ENCODE measurements around the gene TSACC.

Gene TSACC

GRCh38 chr1:156387870-156388173 is 49.5 kb downstream of the TSACC start:
- Histone ChIP-seq H3K4me1 (ENCODE audit: control insufficient read depth, insufficient read depth, low read length) (peaks cover 32% of the 10 kb centered on the region), H3K4me3 (ENCODE audit: low read depth, low read length) (peak overlapping the region; percentile 57), H3K27me3 (ENCODE audit: control insufficient read depth, insufficient read depth, low read length) (peaks cover 65% of the 10 kb centered on the region), H3K36me3 (ENCODE audit: control insufficient read depth, insufficient read depth, low read length) (no peaks in the 10 kb centered on the region), H3K27ac (ENCODE audit: low read depth, low read length) (no peak overlapping the region), H3K9me3 (ENCODE audit: control insufficient read depth, insufficient read depth, low read length) (no peaks in the 10 kb centered on the region), H3K9ac (ENCODE audit: low read depth, low read length) (no peak overlapping the region)

GRCh38 chr1:156388174-156389137 is 50.1 kb downstream of the TSACC start:
- Histone ChIP-seq H3K4me1 (ENCODE audit: control insufficient read depth, insufficient read depth, low read length) (peaks cover 37% of the 10 kb centered on the region), H3K27me3 (ENCODE audit: control insufficient read depth, insufficient read depth, low read length) (peaks cover 65% of the 10 kb centered on the region), H3K27ac (ENCODE audit: low read depth, low read length) (no peak overlapping the region), H3K4me3 (ENCODE audit: low read depth, low read length) (peak overlapping the region; percentile 57), H3K9me3 (ENCODE audit: control insufficient read depth, insufficient read depth, low read length) (no peaks in the 10 kb centered on the region), H3K36me3 (ENCODE audit: control insufficient read depth, insufficient read depth, low read length) (no peaks in the 10 kb centered on the region), H3K9ac (ENCODE audit: low read depth, low read length) (no peak overlapping the region)

- no peak overlapping the region for H3K27ac ChIP-seq (ENCODE audit: low read depth, low read length)
- H3K9ac ChIP-seq (ENCODE audit: low read depth, low read length) = no peak overlapping the region
- no peaks in the 10 kb centered on the region for H3K9me3 ChIP-seq (ENCODE audit: control insufficient read depth, insufficient read depth, low read length)
- peaks cover 37% of the 10 kb centered on the region for H3K4me1 ChIP-seq (ENCODE audit: control insufficient read depth, insufficient read depth, low read length)
- no peaks in the 10 kb centered on the region for H3K36me3 ChIP-seq (ENCODE audit: control insufficient read depth, insufficient read depth, low read length)
- peaks cover 65% of the 10 kb centered on the region for H3K27me3 ChIP-seq (ENCODE audit: control insufficient read depth, insufficient read depth, low read length)
- H3K4me3 ChIP-seq (ENCODE audit: low read depth, low read length) = no peak overlapping the region
These were observed 51.0 kb downstream of the TSACC start for GRCh38 chr1:156389311-156389710.

- no peak overlapping the region for H3K4me3 ChIP-seq (ENCODE audit: low read depth, low read length)
- no peaks in the 10 kb centered on the region for H3K9me3 ChIP-seq (ENCODE audit: control insufficient read depth, insufficient read depth, low read length)
- H3K36me3 ChIP-seq (ENCODE audit: control insufficient read depth, insufficient read depth, low read length) = no peaks in the 10 kb centered on the region
- no peak overlapping the region for H3K9ac ChIP-seq (ENCODE audit: low read depth, low read length)
- H3K27ac ChIP-seq (ENCODE audit: low read depth, low read length) = no peak overlapping the region
- peaks cover 37% of the 10 kb centered on the region for H3K4me1 ChIP-seq (ENCODE audit: control insufficient read depth, insufficient read depth, low read length)
- H3K27me3 ChIP-seq (ENCODE audit: control insufficient read depth, insufficient read depth, low read length) = peaks cover 65% of the 10 kb centered on the region
These were observed 52.4 kb downstream of the TSACC start for GRCh38 chr1:156390469-156391365.

- Histone ChIP-seq H3K4me1 (ENCODE audit: control insufficient read depth, insufficient read depth, low read length) (peaks cover 35% of the 10 kb centered on the region), H3K27me3 (ENCODE audit: control insufficient read depth, insufficient read depth, low read length) (peaks cover 59% of the 10 kb centered on the region), H3K4me3 (ENCODE audit: low read depth, low read length) (no peak overlapping the region), H3K27ac (ENCODE audit: low read depth, low read length) (no peak overlapping the region), H3K9me3 (ENCODE audit: control insufficient read depth, insufficient read depth, low read length) (no peaks in the 10 kb centered on the region), H3K9ac (ENCODE audit: low read depth, low read length) (no peak overlapping the region), H3K36me3 (ENCODE audit: control insufficient read depth, insufficient read depth, low read length) (no peaks in the 10 kb centered on the region)
These were observed 53.0 kb downstream of the TSACC start for GRCh38 chr1:156391366-156391677.

- Histone ChIP-seq H3K27me3 (ENCODE audit: control insufficient read depth, insufficient read depth, low read length) (peaks cover 55% of the 10 kb centered on the region), H3K27ac (ENCODE audit: low read depth, low read length) (no peak overlapping the region), H3K36me3 (ENCODE audit: control insufficient read depth, insufficient read depth, low read length) (no peaks in the 10 kb centered on the region), H3K9me3 (ENCODE audit: control insufficient read depth, insufficient read depth, low read length) (no peaks in the 10 kb centered on the region), H3K4me1 (ENCODE audit: control insufficient read depth, insufficient read depth, low read length) (peaks cover 35% of the 10 kb centered on the region), H3K4me3 (ENCODE audit: low read depth, low read length) (no peak overlapping the region), H3K9ac (ENCODE audit: low read depth, low read length) (no peak overlapping the region)
These were observed 53.4 kb downstream of the TSACC start for GRCh38 chr1:156391701-156392100.

- Histone ChIP-seq H3K9me3 (ENCODE audit: control insufficient read depth, insufficient read depth, low read length) (no peaks in the 10 kb centered on the region), H3K27ac (ENCODE audit: low read depth, low read length) (peak overlapping the region; percentile 8), H3K4me3 (ENCODE audit: low read depth, low read length) (no peak overlapping the region), H3K4me1 (ENCODE audit: control insufficient read depth, insufficient read depth, low read length) (peaks cover 35% of the 10 kb centered on the region), H3K27me3 (ENCODE audit: control insufficient read depth, insufficient read depth, low read length) (peaks cover 47% of the 10 kb centered on the region), H3K9ac (ENCODE audit: low read depth, low read length) (no peak overlapping the region), H3K36me3 (ENCODE audit: control insufficient read depth, insufficient read depth, low read length) (no peaks in the 10 kb centered on the region)
These were observed 54.1 kb downstream of the TSACC start for GRCh38 chr1:156392452-156392853.

GRCh38 chr1:156393095-156393494 is 54.8 kb downstream of the TSACC start:
- Histone ChIP-seq H3K9me3 (ENCODE audit: control insufficient read depth, insufficient read depth, low read length) (no peaks in the 10 kb centered on the region), H3K4me1 (ENCODE audit: control insufficient read depth, insufficient read depth, low read length) (peaks cover 35% of the 10 kb centered on the region), H3K27ac (ENCODE audit: low read depth, low read length) (no peak overlapping the region), H3K36me3 (ENCODE audit: control insufficient read depth, insufficient read depth, low read length) (no peaks in the 10 kb centered on the region), H3K4me3 (ENCODE audit: low read depth, low read length) (no peak overlapping the region), H3K27me3 (ENCODE audit: control insufficient read depth, insufficient read depth, low read length) (peaks cover 41% of the 10 kb centered on the region), H3K9ac (ENCODE audit: low read depth, low read length) (no peak overlapping the region)

GRCh38 chr1:156394082-156394481 is 55.8 kb downstream of the TSACC start:
- H3K36me3 ChIP-seq (ENCODE audit: control insufficient read depth, insufficient read depth, low read length) = no peaks in the 10 kb centered on the region
- no peaks in the 10 kb centered on the region for H3K9me3 ChIP-seq (ENCODE audit: control insufficient read depth, insufficient read depth, low read length)
- peaks cover 32% of the 10 kb centered on the region for H3K27me3 ChIP-seq (ENCODE audit: control insufficient read depth, insufficient read depth, low read length)
- H3K4me3 ChIP-seq (ENCODE audit: low read depth, low read length) = no peak overlapping the region
- H3K4me1 ChIP-seq (ENCODE audit: control insufficient read depth, insufficient read depth, low read length) = peaks cover 31% of the 10 kb centered on the region
- no peak overlapping the region for H3K9ac ChIP-seq (ENCODE audit: low read depth, low read length)
- H3K27ac ChIP-seq (ENCODE audit: low read depth, low read length) = no peak overlapping the region

- Histone ChIP-seq H3K4me3 (ENCODE audit: low read depth, low read length) (no peak overlapping the region), H3K9me3 (ENCODE audit: control insufficient read depth, insufficient read depth, low read length) (no peaks in the 10 kb centered on the region), H3K9ac (ENCODE audit: low read depth, low read length) (no peak overlapping the region), H3K27ac (ENCODE audit: low read depth, low read length) (no peak overlapping the region), H3K36me3 (ENCODE audit: control insufficient read depth, insufficient read depth, low read length) (no peaks in the 10 kb centered on the region), H3K27me3 (ENCODE audit: control insufficient read depth, insufficient read depth, low read length) (peaks cover 23% of the 10 kb centered on the region), H3K4me1 (ENCODE audit: control insufficient read depth, insufficient read depth, low read length) (peaks cover 39% of the 10 kb centered on the region)
These were observed 56.6 kb downstream of the TSACC start for GRCh38 chr1:156394835-156395461.
